Transverse colon (tissue), 4 donors: Measurements from ENCODE around the gene RTEL1.

Experiments used
- EP300 ChIP-seq: sonication (generic); formaldehyde crosslinking; IDR thresholded peaks from one replicate; pipeline ENCODE4 v1.6.1; 2017; ENCODE audit warnings: antibody characterized with exemption, low read depth
- POLR2A ChIP-seq: fragments of 450-650 bp; IDR thresholded peaks from one replicate; pipeline ENCODE4 v1.6.1; 2016; ENCODE audit warnings: antibody characterized with exemption, mild to moderate bottlenecking, moderate library complexity
- POLR2AphosphoS5 ChIP-seq, 3 donors: sonication (generic); formaldehyde crosslinking; IDR thresholded peaks; one replicate each; pipeline ENCODE4 v1.6.1; 2016; ENCODE audit warnings: antibody characterized with exemption in 3 of 3
- TF ChIP-seq, protein P1 (sequence below), 5 experiments: fragments of 200-600 bp in 3 of 5; fragments of 450-650 bp in 2 of 5; sonication (generic) in 3 of 5; IDR thresholded peaks; 1 replicate in 2 of 5; 2 replicates in 3 of 5; pipeline ENCODE4 v1.5.1; 2016 to 2017; ENCODE audit warnings: antibody characterized with exemption in 5 of 5, inconsistent platforms in 3 of 5, mild to moderate bottlenecking in 2 of 5, moderate library complexity in 1 of 5

DNA sequence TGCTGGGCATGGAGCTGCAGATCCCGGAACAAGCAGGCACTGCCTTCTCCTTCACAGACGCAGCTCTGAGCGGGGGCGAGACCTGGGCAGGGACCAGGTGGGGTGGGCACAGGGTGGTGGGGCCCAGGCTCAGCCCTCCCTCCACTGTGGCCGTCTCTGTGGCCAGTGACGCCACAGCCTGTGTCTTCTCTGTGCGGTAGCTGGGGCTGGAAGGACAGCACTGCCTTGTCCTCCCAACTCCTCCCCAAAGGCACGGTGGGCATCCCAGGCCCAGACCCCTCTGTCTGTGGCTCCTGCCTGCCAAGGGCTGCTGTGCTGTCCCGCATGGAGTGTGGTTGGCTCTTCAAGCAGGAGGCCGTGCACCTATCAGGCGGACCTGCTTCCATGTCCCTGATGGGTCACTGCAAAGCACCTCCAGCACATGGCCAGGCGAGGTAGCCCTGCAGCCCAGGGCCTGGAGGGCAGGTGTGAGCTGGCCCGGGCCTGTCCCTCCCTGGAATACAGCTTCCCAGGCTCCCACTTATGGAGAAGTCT is 23.6 kb downstream of the RTEL1 start:
- TF ChIP-seq EP300 (no peak), POLR2AphosphoS5 (IDR thresholded peaks at IDR 0.05) (no peak), POLR2A (no peak)
- TF ChIP-seq, protein P1, sequence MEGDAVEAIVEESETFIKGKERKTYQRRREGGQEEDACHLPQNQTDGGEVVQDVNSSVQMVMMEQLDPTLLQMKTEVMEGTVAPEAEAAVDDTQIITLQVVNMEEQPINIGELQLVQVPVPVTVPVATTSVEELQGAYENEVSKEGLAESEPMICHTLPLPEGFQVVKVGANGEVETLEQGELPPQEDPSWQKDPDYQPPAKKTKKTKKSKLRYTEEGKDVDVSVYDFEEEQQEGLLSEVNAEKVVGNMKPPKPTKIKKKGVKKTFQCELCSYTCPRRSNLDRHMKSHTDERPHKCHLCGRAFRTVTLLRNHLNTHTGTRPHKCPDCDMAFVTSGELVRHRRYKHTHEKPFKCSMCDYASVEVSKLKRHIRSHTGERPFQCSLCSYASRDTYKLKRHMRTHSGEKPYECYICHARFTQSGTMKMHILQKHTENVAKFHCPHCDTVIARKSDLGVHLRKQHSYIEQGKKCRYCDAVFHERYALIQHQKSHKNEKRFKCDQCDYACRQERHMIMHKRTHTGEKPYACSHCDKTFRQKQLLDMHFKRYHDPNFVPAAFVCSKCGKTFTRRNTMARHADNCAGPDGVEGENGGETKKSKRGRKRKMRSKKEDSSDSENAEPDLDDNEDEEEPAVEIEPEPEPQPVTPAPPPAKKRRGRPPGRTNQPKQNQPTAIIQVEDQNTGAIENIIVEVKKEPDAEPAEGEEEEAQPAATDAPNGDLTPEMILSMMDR (IDR thresholded peaks at IDR 0.05) = no peak
